H9 (cell line): ENCODE results near the gene KIF2C. TPM values are rescaled to one million over a fixed set of nuclear protein-coding genes. Genes with fewer than 3 reads are reported as not detected.
A peak's percentile ranks its signal among the peaks of the same experiment; 100 is the strongest.

Experiments
- DNase-seq: peaks from one replicate; pipeline ENCODE4 v3.0.0-alpha.2; 2017
- H2AFZ ChIP-seq: one replicate; pipeline ENCODE4 v1.6.1; 2013; ENCODE audit warnings: mild to moderate bottlenecking, low read length, control low read depth, moderate library complexity
- H2AK5ac ChIP-seq: 2 replicates; pipeline ENCODE4 v1.6.1; 2013; ENCODE audit warnings: low read length, control low read depth, mixed read lengths; ENCODE audit not compliant: insufficient read length
- H2BK120ac ChIP-seq: one replicate; pipeline ENCODE4 v1.6.1; 2013; ENCODE audit warnings: low read depth, mild to moderate bottlenecking, low read length, control low read depth, inconsistent platforms; ENCODE audit not compliant: poor library complexity, severe bottlenecking
- H2BK12ac ChIP-seq: 2 replicates; pipeline ENCODE4 v1.6.1; 2013; ENCODE audit warnings: low read length, control low read depth, mixed read lengths, low read depth; ENCODE audit not compliant: insufficient read length
- H2BK15ac ChIP-seq: 2 replicates; pipeline ENCODE4 v1.6.1; 2013; ENCODE audit warnings: low read depth, low read length, control low read depth
- H2BK20ac ChIP-seq: one replicate; pipeline ENCODE4 v1.6.1; 2013; ENCODE audit warnings: low read depth, mild to moderate bottlenecking, low read length, control low read depth, inconsistent platforms; ENCODE audit not compliant: poor library complexity, severe bottlenecking
- H2BK5ac ChIP-seq: 2 replicates; pipeline ENCODE4 v1.6.1; 2013; ENCODE audit warnings: low read length, control low read depth, mixed read lengths; ENCODE audit not compliant: insufficient read length
- H3K14ac ChIP-seq: 2 replicates; pipeline ENCODE4 v1.6.1; 2013; ENCODE audit warnings: low read length, control low read depth; ENCODE audit not compliant: insufficient read depth
- H3K18ac ChIP-seq: 2 replicates; pipeline ENCODE4 v1.6.1; 2013; ENCODE audit warnings: low read depth, mild to moderate bottlenecking, mixed read lengths, low read length, control low read depth; ENCODE audit not compliant: insufficient read length
- H3K23ac ChIP-seq: 2 replicates; pipeline ENCODE4 v1.6.1; 2013; ENCODE audit warnings: low read length, control low read depth, mixed read lengths, low read depth; ENCODE audit not compliant: insufficient read length
- H3K23me2 ChIP-seq: 2 replicates; pipeline ENCODE4 v1.6.1; 2013; ENCODE audit warnings: low read depth, mild to moderate bottlenecking, mixed read lengths, low read length, control low read depth; ENCODE audit not compliant: insufficient read length, poor library complexity, severe bottlenecking
- H3K27ac ChIP-seq: 2 replicates; pipeline ENCODE4 v1.5.1; 2013; ENCODE audit warnings: low read length, control low read depth, mixed read lengths, low read depth; ENCODE audit not compliant: insufficient read length
- H3K27me3 ChIP-seq: 2 replicates; pipeline ENCODE4 v1.6.1; 2013; ENCODE audit warnings: low read length, control low read depth, inconsistent platforms; ENCODE audit not compliant: insufficient read depth
- H3K4ac ChIP-seq: 2 replicates; pipeline ENCODE4 v1.6.1; 2013; ENCODE audit warnings: low read depth, mild to moderate bottlenecking, control low read depth, inconsistent platforms, low read length, moderate library complexity
- H3K4me1 ChIP-seq: 2 replicates; pipeline ENCODE4 v1.6.1; 2013; ENCODE audit warnings: low read length, control low read depth, inconsistent platforms; ENCODE audit not compliant: insufficient read depth
- H3K4me2 ChIP-seq: 2 replicates; pipeline ENCODE4 v1.6.1; 2013; ENCODE audit warnings: low read length, control low read depth, mixed read lengths; ENCODE audit not compliant: insufficient read length, insufficient read depth
- H3K56ac ChIP-seq: 2 replicates; pipeline ENCODE4 v1.6.1; 2013; ENCODE audit warnings: low read depth, mild to moderate bottlenecking, mixed read lengths, low read length, control low read depth; ENCODE audit not compliant: insufficient read length
- H3K79me1 ChIP-seq: 2 replicates; pipeline ENCODE4 v1.6.1; 2013; ENCODE audit warnings: low read depth, mild to moderate bottlenecking, moderate library complexity, low read length, control low read depth, inconsistent platforms; ENCODE audit not compliant: insufficient read depth, poor library complexity, severe bottlenecking
- H3K79me2 ChIP-seq: 2 replicates; pipeline ENCODE4 v1.6.1; 2013; ENCODE audit warnings: low read length, control low read depth, inconsistent platforms; ENCODE audit not compliant: insufficient read depth
- H3K9ac ChIP-seq: 2 replicates; pipeline ENCODE4 v1.6.1; 2013; ENCODE audit warnings: low read length, control low read depth, mixed read lengths; ENCODE audit not compliant: insufficient read length; ENCODE audit errors: extremely low read depth
- H3K9me3 ChIP-seq: one replicate; pipeline ENCODE4 v1.6.1; 2013; ENCODE audit warnings: low read depth, low read length, inconsistent platforms; ENCODE audit not compliant: control insufficient read depth
- H3T11ph ChIP-seq: one replicate; pipeline ENCODE4 v1.6.1; 2013; ENCODE audit warnings: mild to moderate bottlenecking, low read length, control low read depth, inconsistent platforms
- H4K20me1 ChIP-seq: one replicate; pipeline ENCODE4 v1.6.1; 2013; ENCODE audit not compliant: control insufficient read depth, insufficient read length, insufficient read depth
- H4K5ac ChIP-seq: 2 replicates; pipeline ENCODE4 v1.6.1; 2013; ENCODE audit warnings: low read depth, mild to moderate bottlenecking, mixed read lengths, low read length, control low read depth; ENCODE audit not compliant: insufficient read length
- H4K8ac ChIP-seq: replicated peaks from 2 replicates; pipeline ENCODE4 v1.6.1; 2013; ENCODE audit warnings: low read length, control low read depth, mixed read lengths, low read depth; ENCODE audit not compliant: insufficient read length
- H4K91ac ChIP-seq: 2 replicates; pipeline ENCODE4 v1.6.1; 2013; ENCODE audit warnings: low read depth, mild to moderate bottlenecking, moderate library complexity, mixed read lengths, low read length, control low read depth; ENCODE audit not compliant: insufficient read length
- H3K27ac Mint-ChIP-seq, 3 experiments: 2 replicates in 2 of 3; 3 replicates in 1 of 3; pipeline ENCODE4 v1.8.0; 2020 to 2021; ENCODE audit warnings: mixed read lengths in 3 of 3, mild to moderate bottlenecking in 1 of 3, moderate library complexity in 1 of 3
- H3K27me3 Mint-ChIP-seq: 2 replicates; pipeline ENCODE4 v1.8.0; 2021; ENCODE audit warnings: low read depth, mild to moderate bottlenecking, moderate library complexity, mixed read lengths
- H3K36me3 Mint-ChIP-seq, 3 experiments: 2 replicates in 2 of 3; 3 replicates in 1 of 3; pipeline ENCODE4 v1.8.0; 2020 to 2021; ENCODE audit warnings: low read depth in 3 of 3, mixed read lengths in 3 of 3; ENCODE audit not compliant: insufficient read depth in 1 of 3
- H3K4me1 Mint-ChIP-seq, 2 experiments: 2 replicates each; pipeline ENCODE4 v1.8.0; 2020; ENCODE audit warnings: mixed read lengths in 2 of 2
- H3K4me3 Mint-ChIP-seq, 2 experiments: 2 replicates in 1 of 2; 3 replicates in 1 of 2; pipeline ENCODE4 v1.8.0; 2020 to 2021; ENCODE audit warnings: mild to moderate bottlenecking in 2 of 2, mixed read lengths in 2 of 2, moderate library complexity in 1 of 2
- H3K9me3 Mint-ChIP-seq, 2 experiments: 2 replicates in 1 of 2; 3 replicates in 1 of 2; pipeline ENCODE4 v1.8.0; 2020; ENCODE audit warnings: mild to moderate bottlenecking in 2 of 2, mixed read lengths in 2 of 2, moderate library complexity in 1 of 2
- CTCF ChIP-seq: fragments of 200-600 bp; sonication (generic); conservative IDR thresholded peaks from 3 replicates; pipeline ENCODE4 v1.8.0; 2021; ENCODE audit warnings: antibody characterized with exemption, mild to moderate bottlenecking
- WGBS: extraction: QIAGEN DNeasy Blood & Tissue Kit; methylation state at CpG from one replicate; pipeline ENCODE4 v1.1.7; 2013; ENCODE audit warnings: missing lambda C conversion rate, low lambda C conversion rate, mixed read lengths; ENCODE audit not compliant: insufficient read length; ENCODE audit errors: extremely low coverage; 5-methylcytosine and 5-hydroxymethylcytosine counted together
- total RNA-seq: library from RNA; stranded (reverse); gene quantifications from 2 replicates; pipeline ENCODE4 v1.2.1, GENCODE V29; 2021

The KIF2C gene
- total RNA-seq, 1 experiment from 2014 or later: 73.1 TPM

DNA sequence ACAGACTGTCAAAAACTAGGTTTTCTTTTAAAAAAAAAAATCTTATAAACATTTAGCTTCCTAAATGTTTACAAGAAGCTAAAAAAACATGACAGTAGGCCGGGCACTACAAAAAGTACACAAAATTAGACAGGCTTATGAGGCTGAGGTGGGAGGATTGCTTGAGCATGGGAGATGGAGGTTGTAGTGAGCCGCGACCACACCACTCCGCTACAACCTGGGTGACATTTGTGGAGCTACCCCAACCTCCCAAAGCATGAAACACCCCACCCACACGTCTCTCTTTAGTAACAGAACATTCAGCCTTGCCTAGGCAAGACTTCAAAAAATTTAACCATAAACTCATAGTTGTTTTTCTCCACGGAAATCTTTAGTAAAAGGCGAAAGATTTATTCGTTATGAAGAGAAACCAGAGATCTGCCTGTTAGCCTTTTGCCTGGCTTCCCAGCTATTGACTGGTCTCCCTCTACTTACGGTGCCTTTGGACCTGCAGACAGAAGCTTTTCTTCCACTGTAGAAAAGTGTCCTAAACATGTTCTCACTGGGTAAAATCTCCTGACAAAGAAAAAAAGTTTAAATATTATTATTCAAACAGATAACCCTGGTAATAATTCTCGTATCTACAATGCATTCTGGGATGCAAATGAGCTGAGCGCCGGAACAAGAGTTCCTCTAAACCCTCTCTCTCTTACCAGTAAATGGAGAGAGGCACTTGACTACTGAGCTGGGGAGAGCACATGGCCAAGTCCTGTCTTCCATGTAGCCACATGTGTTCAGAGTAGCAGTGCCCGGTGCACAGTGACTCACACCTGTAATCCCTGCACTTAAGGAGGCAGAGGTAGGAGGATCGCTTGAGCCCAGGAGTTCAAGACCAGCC, 17.9 kb upstream of the KIF2C start:
- Histone ChIP-seq H2AK5ac (no peak overlapping the region), H3K79me2 (no peaks in the 10 kb centered on the region), H3K4me2 (no peak overlapping the region), H4K8ac (peak overlapping the region; percentile 58), H2BK15ac (no peak overlapping the region), H3K4ac (no peak overlapping the region; the same call in 1 of the 2 replicates), H3K56ac (peak overlapping the region; percentile 27), H2AFZ (no peak overlapping the region), H3K9ac (no peak overlapping the region), H3T11ph (peak overlapping the region; percentile 85), H4K20me1 (no peaks in the 10 kb centered on the region), H3K23ac (no peak overlapping the region), H3K27ac (peak overlapping the region; percentile 79), H2BK20ac (no peak overlapping the region), H3K14ac (no peak overlapping the region), H2BK12ac (no peak overlapping the region), H3K4me1 (no peaks in the 10 kb centered on the region), H2BK5ac (peak overlapping the region; percentile 97), H4K91ac (no peak overlapping the region), H3K18ac (peak overlapping the region; percentile 89), H3K9me3 (no peaks in the 10 kb centered on the region), H3K27me3 (no peaks in the 10 kb centered on the region), H3K79me1 (no peaks in the 10 kb centered on the region), H3K23me2 (no peaks in the 10 kb centered on the region), H4K5ac (peak overlapping the region; percentile 64), H2BK120ac (no peak overlapping the region)
- H3K4me3 Mint-ChIP-seq: peak overlapping the region in 1 of 2 experiments; percentile 27; a peak in 1 of 5 replicates
- peak overlapping the region; percentile 76 to 99 (median 98); a peak in 6 of 7 replicates for H3K27ac Mint-ChIP-seq
- no peaks in the 10 kb centered on the region for H3K36me3 Mint-ChIP-seq
- no peaks in the 10 kb centered on the region for H3K9me3 Mint-ChIP-seq
- no CpG with 5 or more reads among the region's 14 CpGs for WGBS
- peak; percentile 90 for DNase-seq
- TF ChIP-seq CTCF: no peak
- H3K27me3 Mint-ChIP-seq: no peaks in the 10 kb centered on the region; the same call in 1 of the 2 replicates
- peaks cover 12 to 16% of the 10 kb centered on the region in 2 experiments for H3K4me1 Mint-ChIP-seq
